RKO (cell line): ENCODE measurements around the gene TMEM63C.

ENCODE experiments used
- DNase-seq: peaks from one replicate; pipeline ENCODE4 v3.0.0-alpha.2; 2016; ENCODE audit warnings: low spot score

Gene TMEM63C, protein sequence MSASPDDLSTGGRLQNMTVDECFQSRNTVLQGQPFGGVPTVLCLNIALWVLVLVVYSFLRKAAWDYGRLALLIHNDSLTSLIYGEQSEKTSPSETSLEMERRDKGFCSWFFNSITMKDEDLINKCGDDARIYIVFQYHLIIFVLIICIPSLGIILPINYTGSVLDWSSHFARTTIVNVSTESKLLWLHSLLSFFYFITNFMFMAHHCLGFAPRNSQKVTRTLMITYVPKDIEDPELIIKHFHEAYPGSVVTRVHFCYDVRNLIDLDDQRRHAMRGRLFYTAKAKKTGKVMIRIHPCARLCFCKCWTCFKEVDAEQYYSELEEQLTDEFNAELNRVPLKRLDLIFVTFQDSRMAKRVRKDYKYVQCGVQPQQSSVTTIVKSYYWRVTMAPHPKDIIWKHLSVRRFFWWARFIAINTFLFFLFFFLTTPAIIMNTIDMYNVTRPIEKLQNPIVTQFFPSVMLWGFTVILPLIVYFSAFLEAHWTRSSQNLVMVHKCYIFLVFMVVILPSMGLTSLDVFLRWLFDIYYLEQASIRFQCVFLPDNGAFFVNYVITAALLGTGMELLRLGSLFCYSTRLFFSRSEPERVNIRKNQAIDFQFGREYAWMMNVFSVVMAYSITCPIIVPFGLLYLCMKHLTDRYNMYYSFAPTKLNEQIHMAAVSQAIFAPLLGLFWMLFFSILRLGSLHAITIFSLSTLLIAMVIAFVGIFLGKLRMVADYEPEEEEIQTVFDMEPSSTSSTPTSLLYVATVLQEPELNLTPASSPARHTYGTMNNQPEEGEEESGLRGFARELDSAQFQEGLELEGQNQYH

GRCh38 chr14:77181603-77182437 is at the start of gene TMEM63C:
TMEM63C (plus strand) TSS chr14:77181798; CDS start chr14:77218814, 37,016 bp downstream.
- peak; percentile 27 for DNase-seq

- DNase-seq, result no peak
Measured at GRCh38 chr14:77131871-77132486, 49.6 kb upstream of the TMEM63C start.

DNA sequence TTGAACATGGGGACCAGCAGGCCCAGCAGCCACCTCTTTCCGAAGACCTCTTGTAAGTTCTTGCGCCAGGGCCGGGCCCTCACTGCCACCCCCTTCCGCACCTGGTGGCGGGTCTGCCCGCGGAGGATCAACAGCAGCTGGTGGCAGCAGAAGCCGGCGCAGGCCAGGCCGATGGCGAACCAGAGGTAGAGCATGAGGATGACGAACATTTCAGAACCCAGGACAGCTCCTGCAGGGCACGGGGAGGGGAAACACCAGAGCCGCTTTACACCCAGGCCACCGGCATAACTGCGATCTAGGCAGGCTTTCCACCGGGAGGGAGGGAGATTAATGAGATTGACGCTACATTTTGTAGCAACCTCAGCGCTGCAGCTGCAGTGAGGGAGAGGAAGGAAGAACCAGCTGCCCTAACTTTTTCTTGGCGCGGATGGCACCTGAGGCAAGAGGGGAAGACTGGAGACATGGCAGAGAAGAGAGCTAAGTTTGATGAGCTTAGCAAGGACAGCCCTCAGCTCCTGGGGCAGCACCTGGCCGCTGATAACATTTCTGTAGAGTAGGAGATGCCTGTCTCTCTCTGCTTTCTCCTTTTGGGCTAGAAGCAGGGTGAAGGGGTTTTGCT is 47.8 kb upstream of the TMEM63C start:
- DNase-seq, result peak; percentile 30

- no peak for DNase-seq
Measured at GRCh38 chr14:77139022-77139421, 42.6 kb upstream of the TMEM63C start.

GRCh38 chr14:77139540-77140358 is 41.8 kb upstream of the TMEM63C start:
- no peak for DNase-seq

DNA sequence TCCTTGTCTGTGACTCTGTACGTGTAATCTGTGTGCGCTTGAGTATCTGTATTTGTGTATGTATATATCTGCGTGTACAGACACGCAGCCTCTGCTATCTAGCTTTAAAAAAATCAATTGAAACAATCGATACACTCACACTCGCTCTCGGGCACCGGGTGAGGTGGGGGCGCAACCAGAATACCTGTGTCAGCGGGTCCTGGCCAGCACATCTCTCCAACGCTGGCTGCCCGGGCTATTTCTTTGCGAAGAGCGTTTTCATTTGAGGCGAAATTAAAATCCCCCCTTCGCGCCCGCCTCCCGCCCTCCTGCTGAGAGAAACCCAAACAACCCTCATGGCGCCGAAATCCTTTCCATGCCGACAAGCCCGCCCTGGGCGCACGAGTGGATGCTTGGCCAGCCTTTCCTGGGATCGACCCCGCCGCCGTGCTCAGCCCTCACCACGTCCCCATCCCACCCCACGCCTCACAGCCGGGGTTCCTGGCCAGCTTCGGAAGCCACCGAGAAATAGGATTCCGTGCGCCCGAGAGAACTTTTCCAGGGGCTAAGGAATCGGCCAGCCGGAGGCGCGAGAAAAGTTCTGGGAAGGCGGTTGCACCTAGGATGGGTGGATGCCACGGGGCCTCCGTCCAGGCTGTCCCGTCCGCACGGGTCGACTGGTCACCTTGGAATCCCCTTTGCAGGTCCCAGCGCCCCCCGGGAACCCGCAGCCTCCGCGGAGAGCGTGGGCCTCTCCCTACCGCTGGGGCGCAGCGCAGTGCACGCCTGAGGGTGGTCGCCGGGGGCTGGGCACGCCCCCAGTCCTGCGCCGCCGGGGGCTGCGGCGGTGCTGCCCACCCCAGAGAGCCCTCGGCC is 41.0 kb upstream of the TMEM63C start:
- no peak for DNase-seq

- DNase-seq, result no peak
Measured at GRCh38 chr14:77141214-77142004, 40.2 kb upstream of the TMEM63C start, which contains the start of gene ZDHHC22. ZDHHC22 (minus strand) TSS chr14:77141791; CDS start chr14:77139738, 2,053 bp downstream.

- no peak for DNase-seq
Measured at GRCh38 chr14:77142005-77142800, 39.4 kb upstream of the TMEM63C start.

- no peak for DNase-seq
Measured at GRCh38 chr14:77143071-77143470, 38.5 kb upstream of the TMEM63C start.

GRCh38 chr14:77144412-77145115 is 37.0 kb upstream of the TMEM63C start:
- DNase-seq, result no peak

DNA sequence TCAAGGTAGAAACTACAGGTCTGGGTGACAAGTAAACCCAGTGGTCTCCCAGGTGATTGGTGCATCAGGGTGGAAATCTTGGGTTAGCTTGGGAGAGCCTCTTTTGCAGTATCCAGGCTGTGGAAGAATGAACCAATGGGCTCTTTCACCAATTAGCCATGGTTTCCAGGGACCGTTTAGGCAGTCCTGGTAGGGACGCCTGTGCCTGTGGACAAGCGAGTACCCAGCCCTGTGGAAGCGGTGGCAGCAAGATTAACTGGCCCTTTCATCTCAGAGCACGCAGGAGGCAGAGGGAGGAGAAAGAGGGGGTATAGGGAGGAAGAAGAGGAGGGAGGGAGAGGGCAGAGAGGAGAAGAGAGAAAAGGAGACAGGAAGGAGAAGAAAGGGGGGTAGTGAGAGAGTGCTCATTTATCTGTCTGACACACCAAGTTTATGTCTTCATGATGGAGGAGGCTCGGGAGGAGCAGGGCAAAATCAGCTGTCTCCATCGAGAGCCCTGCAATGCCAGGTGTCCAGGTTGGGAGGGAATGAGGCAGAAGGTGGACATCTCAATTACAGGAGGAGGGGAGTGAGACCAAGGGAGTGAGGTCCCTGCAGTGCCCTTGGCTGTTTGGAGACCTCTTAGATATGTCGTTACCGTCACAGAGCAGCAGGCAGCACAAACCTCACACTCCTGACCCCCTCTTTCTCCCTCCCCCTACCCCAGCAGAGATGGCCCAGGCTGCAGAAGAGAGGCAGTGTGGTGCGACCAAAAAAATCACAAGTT is 35.4 kb upstream of the TMEM63C start:
- DNase-seq, result no peak

GRCh38 chr14:77148510-77149231 is 32.9 kb upstream of the TMEM63C start:
- no peak for DNase-seq

- peak; percentile 31 for DNase-seq
Measured at GRCh38 chr14:77151245-77151644, 30.4 kb upstream of the TMEM63C start.

- peak; percentile 74 for DNase-seq
Measured at GRCh38 chr14:77151918-77152588, 29.5 kb upstream of the TMEM63C start.

GRCh38 chr14:77153802-77154201 is 27.8 kb upstream of the TMEM63C start:
- DNase-seq, result no peak
